ENCODE results near the gene GMIP.

- TF ChIP-seq, protein P1, sequence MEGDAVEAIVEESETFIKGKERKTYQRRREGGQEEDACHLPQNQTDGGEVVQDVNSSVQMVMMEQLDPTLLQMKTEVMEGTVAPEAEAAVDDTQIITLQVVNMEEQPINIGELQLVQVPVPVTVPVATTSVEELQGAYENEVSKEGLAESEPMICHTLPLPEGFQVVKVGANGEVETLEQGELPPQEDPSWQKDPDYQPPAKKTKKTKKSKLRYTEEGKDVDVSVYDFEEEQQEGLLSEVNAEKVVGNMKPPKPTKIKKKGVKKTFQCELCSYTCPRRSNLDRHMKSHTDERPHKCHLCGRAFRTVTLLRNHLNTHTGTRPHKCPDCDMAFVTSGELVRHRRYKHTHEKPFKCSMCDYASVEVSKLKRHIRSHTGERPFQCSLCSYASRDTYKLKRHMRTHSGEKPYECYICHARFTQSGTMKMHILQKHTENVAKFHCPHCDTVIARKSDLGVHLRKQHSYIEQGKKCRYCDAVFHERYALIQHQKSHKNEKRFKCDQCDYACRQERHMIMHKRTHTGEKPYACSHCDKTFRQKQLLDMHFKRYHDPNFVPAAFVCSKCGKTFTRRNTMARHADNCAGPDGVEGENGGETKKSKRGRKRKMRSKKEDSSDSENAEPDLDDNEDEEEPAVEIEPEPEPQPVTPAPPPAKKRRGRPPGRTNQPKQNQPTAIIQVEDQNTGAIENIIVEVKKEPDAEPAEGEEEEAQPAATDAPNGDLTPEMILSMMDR (IDR thresholded peaks at IDR 0.05) = no peak
- TF ChIP-seq POLR2A (IDR thresholded peaks at IDR 0.05) = no peak
Observed at GRCh38 chr19:19652482-19653295, 9.2 kb upstream of the GMIP start.

Measured in heart left ventricle (tissue), 13 donors.